H9 (cell line): Measurements from ENCODE around the gene UFM1. TPM values are rescaled to one million over a fixed set of nuclear protein-coding genes. Genes with fewer than 3 reads are reported as not detected.

Source experiments
- DNase-seq: peaks from one replicate; pipeline ENCODE4 v3.0.0-alpha.2; 2017
- H2AFZ ChIP-seq: one replicate; pipeline ENCODE4 v1.6.1; 2013; ENCODE audit warnings: mild to moderate bottlenecking, low read length, control low read depth, moderate library complexity
- H2AK5ac ChIP-seq: 2 replicates; pipeline ENCODE4 v1.6.1; 2013; ENCODE audit warnings: low read length, control low read depth, mixed read lengths; ENCODE audit not compliant: insufficient read length
- H2BK120ac ChIP-seq: one replicate; pipeline ENCODE4 v1.6.1; 2013; ENCODE audit warnings: low read depth, mild to moderate bottlenecking, low read length, control low read depth, inconsistent platforms; ENCODE audit not compliant: poor library complexity, severe bottlenecking
- H2BK12ac ChIP-seq: 2 replicates; pipeline ENCODE4 v1.6.1; 2013; ENCODE audit warnings: low read length, control low read depth, mixed read lengths, low read depth; ENCODE audit not compliant: insufficient read length
- H2BK15ac ChIP-seq: 2 replicates; pipeline ENCODE4 v1.6.1; 2013; ENCODE audit warnings: low read depth, low read length, control low read depth
- H2BK20ac ChIP-seq: one replicate; pipeline ENCODE4 v1.6.1; 2013; ENCODE audit warnings: low read depth, mild to moderate bottlenecking, low read length, control low read depth, inconsistent platforms; ENCODE audit not compliant: poor library complexity, severe bottlenecking
- H2BK5ac ChIP-seq: 2 replicates; pipeline ENCODE4 v1.6.1; 2013; ENCODE audit warnings: low read length, control low read depth, mixed read lengths; ENCODE audit not compliant: insufficient read length
- H3K14ac ChIP-seq: 2 replicates; pipeline ENCODE4 v1.6.1; 2013; ENCODE audit warnings: low read length, control low read depth; ENCODE audit not compliant: insufficient read depth
- H3K18ac ChIP-seq: 2 replicates; pipeline ENCODE4 v1.6.1; 2013; ENCODE audit warnings: low read depth, mild to moderate bottlenecking, mixed read lengths, low read length, control low read depth; ENCODE audit not compliant: insufficient read length
- H3K23ac ChIP-seq: 2 replicates; pipeline ENCODE4 v1.6.1; 2013; ENCODE audit warnings: low read length, control low read depth, mixed read lengths, low read depth; ENCODE audit not compliant: insufficient read length
- H3K23me2 ChIP-seq: 2 replicates; pipeline ENCODE4 v1.6.1; 2013; ENCODE audit warnings: low read depth, mild to moderate bottlenecking, mixed read lengths, low read length, control low read depth; ENCODE audit not compliant: insufficient read length, poor library complexity, severe bottlenecking
- H3K27ac ChIP-seq: 2 replicates; pipeline ENCODE4 v1.5.1; 2013; ENCODE audit warnings: low read length, control low read depth, mixed read lengths, low read depth; ENCODE audit not compliant: insufficient read length
- H3K27me3 ChIP-seq: 2 replicates; pipeline ENCODE4 v1.6.1; 2013; ENCODE audit warnings: low read length, control low read depth, inconsistent platforms; ENCODE audit not compliant: insufficient read depth
- H3K4ac ChIP-seq: 2 replicates; pipeline ENCODE4 v1.6.1; 2013; ENCODE audit warnings: low read depth, mild to moderate bottlenecking, control low read depth, inconsistent platforms, low read length, moderate library complexity
- H3K4me1 ChIP-seq: 2 replicates; pipeline ENCODE4 v1.6.1; 2013; ENCODE audit warnings: low read length, control low read depth, inconsistent platforms; ENCODE audit not compliant: insufficient read depth
- H3K4me2 ChIP-seq: 2 replicates; pipeline ENCODE4 v1.6.1; 2013; ENCODE audit warnings: low read length, control low read depth, mixed read lengths; ENCODE audit not compliant: insufficient read length, insufficient read depth
- H3K56ac ChIP-seq: 2 replicates; pipeline ENCODE4 v1.6.1; 2013; ENCODE audit warnings: low read depth, mild to moderate bottlenecking, mixed read lengths, low read length, control low read depth; ENCODE audit not compliant: insufficient read length
- H3K79me1 ChIP-seq: 2 replicates; pipeline ENCODE4 v1.6.1; 2013; ENCODE audit warnings: low read depth, mild to moderate bottlenecking, moderate library complexity, low read length, control low read depth, inconsistent platforms; ENCODE audit not compliant: insufficient read depth, poor library complexity, severe bottlenecking
- H3K79me2 ChIP-seq: 2 replicates; pipeline ENCODE4 v1.6.1; 2013; ENCODE audit warnings: low read length, control low read depth, inconsistent platforms; ENCODE audit not compliant: insufficient read depth
- H3K9ac ChIP-seq: 2 replicates; pipeline ENCODE4 v1.6.1; 2013; ENCODE audit warnings: low read length, control low read depth, mixed read lengths; ENCODE audit not compliant: insufficient read length; ENCODE audit errors: extremely low read depth
- H3K9me3 ChIP-seq: one replicate; pipeline ENCODE4 v1.6.1; 2013; ENCODE audit warnings: low read depth, low read length, inconsistent platforms; ENCODE audit not compliant: control insufficient read depth
- H3T11ph ChIP-seq: one replicate; pipeline ENCODE4 v1.6.1; 2013; ENCODE audit warnings: mild to moderate bottlenecking, low read length, control low read depth, inconsistent platforms
- H4K20me1 ChIP-seq: one replicate; pipeline ENCODE4 v1.6.1; 2013; ENCODE audit not compliant: control insufficient read depth, insufficient read length, insufficient read depth
- H4K5ac ChIP-seq: 2 replicates; pipeline ENCODE4 v1.6.1; 2013; ENCODE audit warnings: low read depth, mild to moderate bottlenecking, mixed read lengths, low read length, control low read depth; ENCODE audit not compliant: insufficient read length
- H4K8ac ChIP-seq: replicated peaks from 2 replicates; pipeline ENCODE4 v1.6.1; 2013; ENCODE audit warnings: low read length, control low read depth, mixed read lengths, low read depth; ENCODE audit not compliant: insufficient read length
- H4K91ac ChIP-seq: 2 replicates; pipeline ENCODE4 v1.6.1; 2013; ENCODE audit warnings: low read depth, mild to moderate bottlenecking, moderate library complexity, mixed read lengths, low read length, control low read depth; ENCODE audit not compliant: insufficient read length
- H3K27ac Mint-ChIP-seq, 3 experiments: 2 replicates in 2 of 3; 3 replicates in 1 of 3; pipeline ENCODE4 v1.8.0; 2020 to 2021; ENCODE audit warnings: mixed read lengths in 3 of 3, mild to moderate bottlenecking in 1 of 3, moderate library complexity in 1 of 3
- H3K27me3 Mint-ChIP-seq: 2 replicates; pipeline ENCODE4 v1.8.0; 2021; ENCODE audit warnings: low read depth, mild to moderate bottlenecking, moderate library complexity, mixed read lengths
- H3K36me3 Mint-ChIP-seq, 3 experiments: 2 replicates in 2 of 3; 3 replicates in 1 of 3; pipeline ENCODE4 v1.8.0; 2020 to 2021; ENCODE audit warnings: low read depth in 3 of 3, mixed read lengths in 3 of 3; ENCODE audit not compliant: insufficient read depth in 1 of 3
- H3K4me1 Mint-ChIP-seq, 2 experiments: 2 replicates each; pipeline ENCODE4 v1.8.0; 2020; ENCODE audit warnings: mixed read lengths in 2 of 2
- H3K4me3 Mint-ChIP-seq, 2 experiments: 2 replicates in 1 of 2; 3 replicates in 1 of 2; pipeline ENCODE4 v1.8.0; 2020 to 2021; ENCODE audit warnings: mild to moderate bottlenecking in 2 of 2, mixed read lengths in 2 of 2, moderate library complexity in 1 of 2
- H3K9me3 Mint-ChIP-seq, 2 experiments: 2 replicates in 1 of 2; 3 replicates in 1 of 2; pipeline ENCODE4 v1.8.0; 2020; ENCODE audit warnings: mild to moderate bottlenecking in 2 of 2, mixed read lengths in 2 of 2, moderate library complexity in 1 of 2
- WGBS: extraction: QIAGEN DNeasy Blood & Tissue Kit; methylation state at CpG from one replicate; pipeline ENCODE4 v1.1.7; 2013; ENCODE audit warnings: missing lambda C conversion rate, low lambda C conversion rate, mixed read lengths; ENCODE audit not compliant: insufficient read length; ENCODE audit errors: extremely low coverage; 5-methylcytosine and 5-hydroxymethylcytosine counted together
- total RNA-seq: library from RNA; stranded (reverse); gene quantifications from 2 replicates; pipeline ENCODE4 v1.2.1, GENCODE V29; 2021
- TF ChIP-seq, protein P1 (sequence below): fragments of 200-600 bp; sonication (generic); conservative IDR thresholded peaks from 3 replicates; pipeline ENCODE4 v1.8.0; 2021; ENCODE audit warnings: antibody characterized with exemption, mild to moderate bottlenecking

Gene UFM1
- total RNA-seq, 1 experiment from 2014 or later: 57.3 TPM

DNA sequence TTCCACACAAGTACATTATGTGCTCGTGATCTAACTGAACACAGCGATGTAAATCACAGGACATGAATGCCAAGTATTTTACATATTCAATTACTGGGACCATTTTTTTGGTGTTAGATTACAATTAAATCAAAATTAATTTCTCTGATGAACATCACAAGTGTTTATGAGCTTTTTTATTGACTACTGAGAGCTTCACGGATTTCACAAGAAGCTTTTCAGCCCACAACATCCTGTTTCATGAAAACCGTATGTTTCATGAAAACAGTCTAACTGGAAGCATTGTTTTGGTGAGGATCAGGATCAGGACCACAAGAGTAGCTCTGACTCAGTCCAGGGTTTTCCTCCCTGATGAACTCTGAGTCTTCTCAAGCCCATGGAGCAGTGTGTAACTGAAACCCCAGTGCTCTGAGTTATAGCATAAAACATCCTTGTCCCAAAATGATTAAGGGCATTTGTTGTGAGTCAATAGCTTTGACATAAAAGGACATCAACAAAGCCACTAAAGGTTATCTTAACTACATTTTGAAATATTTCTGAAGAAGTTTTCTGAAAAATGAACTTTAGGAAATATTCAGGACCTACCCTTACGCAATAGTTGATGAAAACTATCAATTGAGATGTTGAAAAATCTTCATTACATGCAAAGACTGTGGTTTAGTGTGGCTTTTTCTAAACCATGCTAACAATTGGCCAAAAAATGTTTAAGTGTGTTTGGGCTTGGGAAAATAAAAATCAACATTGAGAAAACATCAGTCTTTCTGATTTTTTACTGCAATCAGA, 49.3 kb downstream of the UFM1 start:
- TF ChIP-seq, protein P1, sequence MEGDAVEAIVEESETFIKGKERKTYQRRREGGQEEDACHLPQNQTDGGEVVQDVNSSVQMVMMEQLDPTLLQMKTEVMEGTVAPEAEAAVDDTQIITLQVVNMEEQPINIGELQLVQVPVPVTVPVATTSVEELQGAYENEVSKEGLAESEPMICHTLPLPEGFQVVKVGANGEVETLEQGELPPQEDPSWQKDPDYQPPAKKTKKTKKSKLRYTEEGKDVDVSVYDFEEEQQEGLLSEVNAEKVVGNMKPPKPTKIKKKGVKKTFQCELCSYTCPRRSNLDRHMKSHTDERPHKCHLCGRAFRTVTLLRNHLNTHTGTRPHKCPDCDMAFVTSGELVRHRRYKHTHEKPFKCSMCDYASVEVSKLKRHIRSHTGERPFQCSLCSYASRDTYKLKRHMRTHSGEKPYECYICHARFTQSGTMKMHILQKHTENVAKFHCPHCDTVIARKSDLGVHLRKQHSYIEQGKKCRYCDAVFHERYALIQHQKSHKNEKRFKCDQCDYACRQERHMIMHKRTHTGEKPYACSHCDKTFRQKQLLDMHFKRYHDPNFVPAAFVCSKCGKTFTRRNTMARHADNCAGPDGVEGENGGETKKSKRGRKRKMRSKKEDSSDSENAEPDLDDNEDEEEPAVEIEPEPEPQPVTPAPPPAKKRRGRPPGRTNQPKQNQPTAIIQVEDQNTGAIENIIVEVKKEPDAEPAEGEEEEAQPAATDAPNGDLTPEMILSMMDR: no peak
- no peak overlapping the region for H2AFZ ChIP-seq
- no CpG with 5 or more reads among the region's 5 CpGs for WGBS
- H3K9me3 ChIP-seq: no peaks in the 10 kb centered on the region
- DNase-seq: no peak
- no peaks in the 10 kb centered on the region for H4K20me1 ChIP-seq
- no peak overlapping the region for H4K5ac ChIP-seq
- H2AK5ac ChIP-seq: no peak overlapping the region
- no peaks in the 10 kb centered on the region for H3K79me2 ChIP-seq
- H3K4me2 ChIP-seq: no peak overlapping the region
- H3K4ac ChIP-seq: no peak overlapping the region
- H3K27me3 ChIP-seq: no peaks in the 10 kb centered on the region
- H3K79me1 ChIP-seq: no peaks in the 10 kb centered on the region
- no peak overlapping the region for H3K18ac ChIP-seq
- no peak overlapping the region for H2BK5ac ChIP-seq
- no peak overlapping the region for H3K56ac ChIP-seq
- no peak overlapping the region for H2BK120ac ChIP-seq
- no peak overlapping the region for H3K14ac ChIP-seq
- no peak overlapping the region for H4K91ac ChIP-seq
- Mint-ChIP-seq H3K36me3 (no peaks in the 10 kb centered on the region), H3K9me3 (no peaks in the 10 kb centered on the region), H3K27me3 (no peaks in the 10 kb centered on the region; the same call in 1 of the 2 replicates), H3K4me3 (no peak overlapping the region), H3K27ac (no peak overlapping the region), H3K4me1 (peaks cover 0 to 6% of the 10 kb centered on the region in 2 experiments; a peak in 2 of 4 replicates)
- no peak overlapping the region for H3K23ac ChIP-seq
- no peaks in the 10 kb centered on the region for H3K23me2 ChIP-seq
- H3K27ac ChIP-seq: no peak overlapping the region
- no peak overlapping the region for H4K8ac ChIP-seq
- no peak overlapping the region for H2BK15ac ChIP-seq
- H2BK12ac ChIP-seq: peak overlapping the region; percentile 57
- no peaks in the 10 kb centered on the region for H3K4me1 ChIP-seq
- no peak overlapping the region for H2BK20ac ChIP-seq
- no peak overlapping the region for H3T11ph ChIP-seq
- H3K9ac ChIP-seq: no peak overlapping the region
